NT2/D1 (cell line): Measurements from ENCODE around the gene PWWP2B.

Experiments used
- SUZ12 ChIP-seq: IDR thresholded peaks from 2 replicates; pipeline ENCODE4 v1.6.1; 2011; ENCODE audit not compliant: insufficient read length, insufficient read depth; ENCODE audit errors: extremely low read depth
- YY1 ChIP-seq: IDR thresholded peaks from 2 replicates; pipeline ENCODE4 v1.6.1; 2011; ENCODE audit not compliant: insufficient read length, insufficient read depth
- ZNF274 ChIP-seq: IDR thresholded peaks from 2 replicates; pipeline ENCODE4 v1.6.1; 2011; ENCODE audit warnings: mild to moderate bottlenecking, low read depth, low read length

DNA sequence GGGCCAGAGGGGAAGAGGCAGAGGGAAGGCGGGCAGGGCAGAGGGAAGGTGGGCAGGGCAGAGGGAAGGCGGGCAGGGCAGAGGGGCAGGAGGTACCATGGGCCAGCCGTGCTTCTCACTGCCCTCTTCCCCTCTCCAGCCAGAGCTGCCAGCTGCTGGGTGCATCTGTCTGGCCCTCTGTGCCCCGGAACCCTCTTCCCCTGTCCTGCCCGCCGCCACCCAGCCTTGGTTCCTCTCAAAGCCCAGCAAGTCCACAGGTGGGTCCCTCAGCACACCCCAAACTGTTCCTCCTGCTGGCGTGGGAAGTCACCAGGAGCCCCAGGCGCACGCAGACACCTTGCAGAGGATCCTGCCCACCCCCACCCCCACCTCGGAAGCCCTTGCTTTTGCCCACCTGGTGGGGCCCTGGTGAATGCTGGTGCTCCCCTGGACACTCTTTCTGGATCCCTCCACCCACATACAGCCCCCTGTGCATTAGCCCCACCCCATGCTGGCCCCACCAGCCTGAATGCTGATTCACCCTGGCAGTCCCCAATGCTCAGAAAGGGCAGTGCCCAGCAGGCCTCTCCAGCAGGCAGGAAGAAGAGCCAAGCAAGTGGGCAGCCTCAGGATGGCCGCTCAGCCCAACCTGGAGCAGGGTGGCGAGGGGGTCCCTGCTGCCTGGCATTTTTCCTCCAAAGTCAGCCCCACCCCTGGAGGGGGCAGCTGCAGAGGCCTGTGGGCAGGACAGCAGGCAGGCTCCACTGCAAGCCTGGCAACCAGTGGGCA is 1.9 kb upstream of the PWWP2B start:
- no peak for TF ChIP-seq SUZ12
- no peak for TF ChIP-seq ZNF274
- no peak for TF ChIP-seq YY1
